HPDE6-E6E7 (cell line): ENCODE results near the gene RBM43.
A peak's percentile ranks its signal among the peaks of the same experiment; 100 is the strongest.
"Not testable (repeated sequence)": the region's sequence is repeated elsewhere in the genome, so short reads cannot be mapped to it uniquely, and the experiment has no call there.

Experiments used
- DNase-seq: peaks from one replicate; pipeline ENCODE4 v3.0.0; 2011; ENCODE audit warnings: missing footprints; ENCODE audit errors: extremely low spot score

Gene RBM43

DNA sequence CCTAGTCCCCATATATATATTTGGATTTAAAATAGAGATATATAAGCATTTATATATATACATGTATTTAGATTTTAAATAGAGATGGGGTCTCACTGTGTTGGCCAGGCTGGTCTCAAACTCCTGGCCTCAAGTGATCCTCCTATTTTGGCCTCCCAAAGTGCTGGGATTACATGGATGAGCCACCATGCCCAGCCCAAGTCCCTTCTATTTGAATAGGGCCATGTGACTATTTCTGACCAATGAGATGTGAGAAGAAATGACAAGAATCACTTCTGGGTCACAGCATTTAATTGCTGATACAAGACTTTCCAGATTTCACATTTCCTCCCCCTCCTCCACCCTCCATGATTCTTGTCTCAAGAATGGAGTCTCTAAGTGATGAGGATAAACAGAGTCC is 6.4 kb upstream of the RBM43 start:
- no peak for DNase-seq

DNA sequence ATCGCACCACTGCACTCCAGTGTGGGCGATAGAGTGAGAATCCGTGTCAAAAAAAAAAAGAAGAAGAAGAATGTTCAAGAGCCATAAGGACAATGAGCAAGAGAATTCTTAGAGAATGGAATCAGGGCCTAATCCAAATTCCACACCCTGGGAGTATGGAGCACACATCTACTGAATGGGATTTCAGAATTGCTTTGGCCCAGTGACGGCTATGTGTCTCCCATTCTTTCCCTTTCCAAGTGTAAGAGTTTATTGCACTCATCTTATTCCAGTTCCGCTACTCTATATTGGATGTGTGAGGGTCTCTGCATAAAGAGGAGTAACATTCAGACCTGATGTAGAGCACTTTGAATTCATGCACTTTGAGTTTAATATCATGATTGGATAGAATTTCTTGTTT is 5.9 kb upstream of the RBM43 start:
- DNase-seq: no peak

DNA sequence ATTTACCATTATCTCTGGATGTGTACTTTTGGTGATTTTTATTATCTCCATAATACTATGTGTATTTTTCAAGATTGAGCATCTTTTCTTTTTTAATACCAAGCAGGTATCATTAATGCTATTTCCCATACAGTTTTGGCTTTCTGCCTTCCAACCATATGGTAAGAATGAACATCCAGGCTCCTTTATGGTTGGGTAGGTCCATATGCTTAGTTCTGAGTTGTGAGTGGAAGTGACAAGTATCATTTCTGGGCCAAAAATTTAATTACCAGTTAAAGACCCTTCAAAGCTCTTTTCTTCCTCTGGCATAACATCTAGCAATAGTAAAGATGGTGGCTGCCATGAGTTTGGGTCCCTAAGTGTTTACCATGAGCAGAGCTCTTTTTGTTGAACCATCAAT is 4.3 kb upstream of the RBM43 start:
- DNase-seq: no peak

DNA sequence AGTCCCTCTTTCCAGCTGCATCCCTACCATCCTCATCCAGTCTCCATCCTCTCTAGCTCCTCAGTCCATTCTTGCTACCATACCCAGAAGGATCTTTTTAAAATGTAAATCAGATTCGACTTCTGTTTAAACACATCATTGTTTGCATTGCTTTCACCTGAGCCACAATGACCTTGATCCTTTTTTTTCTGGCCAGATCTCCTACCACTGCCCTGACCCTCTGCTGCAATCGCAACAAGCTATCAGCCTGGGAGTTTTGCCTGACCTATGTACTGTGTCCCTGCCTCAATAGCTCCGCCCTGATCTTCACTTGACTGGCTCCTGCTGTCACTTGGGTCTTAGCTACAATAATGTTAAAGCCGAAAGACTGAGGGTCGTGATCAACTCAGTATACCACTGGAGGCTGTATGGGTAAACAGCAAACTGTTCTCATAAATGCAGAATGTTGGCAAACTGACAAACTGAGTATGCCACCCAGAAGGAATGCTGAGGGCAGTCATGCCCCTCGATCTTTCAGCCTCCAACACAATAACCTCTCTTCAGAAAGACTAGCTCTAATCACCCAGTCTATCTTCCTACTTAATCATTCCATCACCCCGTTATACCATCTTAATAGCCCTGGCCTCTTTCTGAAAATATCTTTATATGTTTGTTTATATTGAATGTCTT is 2.6 kb upstream of the RBM43 start:
- no peak for DNase-seq

DNA sequence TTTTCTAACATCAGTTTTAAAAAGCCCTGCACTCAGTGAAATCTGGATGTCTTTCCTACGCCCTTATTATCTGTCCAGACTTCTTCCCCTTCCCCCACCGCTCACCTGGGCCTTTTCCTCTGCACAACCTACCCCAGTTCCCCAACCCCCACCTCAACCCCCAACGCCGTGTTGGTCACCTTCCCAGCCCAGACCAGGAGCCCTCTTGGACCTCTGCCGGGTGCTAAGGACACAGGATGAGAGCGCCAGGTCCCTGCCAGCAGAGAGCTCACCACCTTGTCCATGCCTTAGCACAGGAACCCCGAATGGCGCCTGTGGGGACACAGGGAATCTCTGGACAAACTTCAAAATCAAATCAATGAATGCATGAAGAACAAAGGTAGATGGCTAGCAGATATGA is 966 bp upstream of the RBM43 start:
- no peak for DNase-seq

DNA sequence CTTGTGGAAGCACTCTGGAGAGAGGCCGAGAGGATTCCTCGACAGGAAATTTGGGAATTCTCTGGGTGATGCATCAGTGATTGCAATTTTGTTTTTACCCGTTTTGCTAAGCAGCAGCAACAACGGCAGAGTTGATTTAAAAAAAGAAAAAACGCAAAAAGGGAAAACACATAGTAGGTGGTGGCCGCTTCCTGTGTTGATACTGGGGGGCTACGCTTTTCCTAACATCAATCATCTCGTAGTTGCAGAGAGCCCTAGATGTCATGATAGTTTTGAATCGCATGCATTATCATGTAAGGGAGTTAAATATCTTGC is 271 bp upstream of the RBM43 start:
- DNase-seq: no peak

DNA sequence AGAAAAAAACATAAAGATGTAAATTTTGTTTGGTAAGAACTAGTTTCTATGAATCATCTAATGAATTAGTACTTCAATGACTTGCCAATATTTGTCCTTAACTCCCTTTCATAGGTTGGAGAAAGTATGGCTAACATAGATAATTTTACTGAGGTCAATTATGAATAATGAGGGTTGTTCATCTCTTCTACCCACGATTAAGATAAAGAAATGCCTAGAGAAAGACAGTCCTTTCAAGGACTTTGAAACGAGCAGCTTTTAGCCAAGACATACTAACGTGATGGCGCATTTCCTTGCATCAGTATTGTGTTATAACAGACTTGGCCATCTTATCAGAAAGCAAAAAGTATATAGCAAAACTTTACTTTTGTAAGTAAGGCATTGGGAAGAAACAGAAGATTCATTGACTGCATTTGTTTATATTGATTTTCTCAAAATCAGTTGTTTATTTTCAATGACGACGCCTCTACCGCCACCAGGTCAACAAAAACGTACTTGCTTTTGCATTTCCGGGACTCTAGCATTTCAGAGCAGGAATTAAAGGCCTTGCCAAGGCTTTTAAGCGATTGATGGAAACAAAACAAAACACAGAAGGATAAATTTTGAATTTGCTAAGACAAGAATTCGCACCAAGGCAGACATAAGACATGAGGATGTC is 961 bp downstream of the RBM43 start:
- no peak for DNase-seq

DNA sequence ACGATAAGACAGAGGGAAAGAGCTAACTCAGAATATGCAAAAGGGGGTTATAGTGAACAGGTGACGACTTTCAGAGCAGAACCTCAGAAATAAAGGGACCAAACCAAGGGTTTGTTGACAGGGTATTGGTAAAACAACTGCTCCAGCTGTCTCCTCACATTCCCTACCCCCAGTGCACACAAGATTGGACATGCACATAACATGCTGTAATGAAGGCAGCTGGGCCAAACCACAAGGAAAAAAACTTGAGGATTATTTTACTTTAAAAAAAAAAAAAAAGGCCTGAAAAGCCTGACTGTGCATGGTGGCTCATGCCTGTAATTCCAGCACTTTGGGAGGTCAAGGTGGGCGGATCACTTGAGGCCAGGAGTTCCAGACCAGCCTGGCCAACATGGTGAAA is 3.5 kb downstream of the RBM43 start:
- DNase-seq: peak; percentile 70

DNA sequence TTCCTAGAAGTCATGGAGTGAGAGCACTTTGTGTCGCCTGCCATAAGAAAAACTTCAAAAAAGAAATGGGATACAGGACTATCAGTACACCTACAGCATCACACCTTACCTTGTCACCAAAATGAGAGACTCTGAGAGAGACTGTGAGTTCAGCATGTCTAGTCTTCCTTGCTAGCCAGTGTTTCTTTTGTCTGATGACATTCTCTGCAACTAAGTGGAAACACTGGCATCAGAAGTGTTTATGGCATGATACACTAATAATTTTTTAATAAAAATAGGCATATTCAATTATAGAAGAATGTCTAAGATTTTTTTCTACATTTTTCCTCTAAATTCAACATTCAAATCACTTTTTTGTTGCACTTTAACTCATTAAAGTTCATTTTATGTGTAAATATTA is 9.0 kb downstream of the RBM43 start:
- DNase-seq: no peak

DNA sequence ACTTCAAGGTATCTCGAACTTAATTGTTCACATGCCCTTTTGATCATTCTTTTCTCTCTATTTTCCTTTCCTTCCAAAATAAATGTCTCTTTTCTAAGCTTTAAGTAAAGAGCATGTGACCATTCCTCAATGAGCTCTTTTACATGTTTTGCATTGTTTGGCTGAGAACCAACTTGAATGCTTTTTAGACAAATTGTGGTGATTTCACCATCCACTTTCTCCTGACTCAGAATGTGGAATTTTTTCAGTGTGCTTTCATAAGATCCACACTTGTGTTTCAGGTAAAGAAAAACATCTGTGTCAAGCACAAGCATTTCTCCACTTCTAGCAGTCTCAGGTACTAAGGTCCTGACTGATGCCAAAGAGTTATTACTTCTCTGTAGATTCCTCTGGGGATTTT is 10.7 kb downstream of the RBM43 start:
- no peak for DNase-seq

DNA sequence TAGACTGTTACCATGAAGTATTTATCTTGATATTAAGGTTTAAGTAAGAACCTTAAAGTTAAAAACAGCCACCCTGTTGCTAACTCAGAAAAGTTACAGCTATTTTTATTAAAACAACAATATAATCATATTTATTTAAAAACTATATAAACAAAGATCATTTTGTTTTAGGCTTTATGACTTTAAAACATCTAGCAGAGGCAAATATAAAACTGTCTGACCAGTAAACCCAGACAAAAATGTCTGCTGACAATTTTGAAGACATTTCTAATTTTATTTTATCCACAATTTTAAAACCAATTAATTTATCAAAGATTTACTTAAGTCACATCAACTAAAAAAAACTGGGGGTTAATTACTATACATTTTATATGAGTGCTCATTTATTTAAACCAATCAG is 14.2 kb downstream of the RBM43 start:
- DNase-seq: no peak

DNA sequence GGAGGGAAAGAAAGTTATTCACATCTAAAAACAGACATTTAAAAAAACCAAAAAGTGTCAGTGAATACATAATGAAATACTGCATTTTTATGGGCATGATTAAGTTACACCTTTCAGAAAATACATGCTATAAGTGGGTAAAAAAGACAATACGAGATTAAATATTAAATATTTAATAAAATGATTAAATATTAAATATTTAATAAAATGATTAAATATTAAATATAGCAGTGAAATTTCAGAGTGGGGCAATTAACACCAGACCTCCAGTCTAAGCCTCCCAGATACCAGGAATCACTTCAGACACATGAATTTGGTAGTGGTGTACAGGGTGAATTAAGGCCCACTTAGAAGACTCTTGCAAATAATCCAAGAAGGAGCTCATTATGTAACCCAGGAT is 15.5 kb downstream of the RBM43 start:
- DNase-seq: no peak

DNA sequence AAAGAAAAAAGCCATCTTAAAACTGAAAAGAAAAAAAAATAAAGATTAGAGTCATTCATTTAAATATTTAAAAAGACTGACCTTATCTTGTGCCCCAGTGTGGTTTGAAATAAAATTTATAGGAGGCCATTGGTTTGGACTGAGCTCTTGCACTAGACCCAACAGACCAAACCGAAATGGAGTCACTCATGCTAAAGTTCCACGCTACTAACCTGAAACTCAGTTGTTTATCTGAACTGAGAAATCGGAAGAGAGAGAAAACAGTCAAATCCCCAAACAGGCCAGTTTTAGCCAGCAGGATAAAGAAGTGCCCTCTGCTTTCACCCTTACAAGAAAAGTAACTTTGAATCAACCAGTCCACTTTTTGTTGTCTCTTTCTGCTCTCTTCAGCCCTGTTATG is 18.2 kb downstream of the RBM43 start:
- no peak for DNase-seq

DNA sequence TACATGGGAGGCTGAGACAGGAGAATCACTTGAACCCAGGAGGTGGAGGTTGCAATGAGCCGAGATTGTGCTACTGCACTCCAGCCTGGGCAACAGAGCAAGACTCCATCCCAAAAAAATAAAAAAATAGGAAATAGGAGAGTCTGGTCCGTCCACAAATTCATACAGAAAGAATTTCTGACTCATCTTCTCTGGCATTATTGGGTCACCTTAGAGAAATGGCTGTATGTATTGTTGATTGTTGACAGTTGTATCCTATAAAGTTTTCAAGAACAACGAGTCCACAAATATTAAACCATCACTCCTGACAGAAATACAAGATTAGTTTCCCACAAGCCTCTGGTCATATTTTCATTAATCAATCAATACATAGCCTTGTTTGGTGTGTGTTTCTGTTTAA is 20.4 kb downstream of the RBM43 start:
- no peak for DNase-seq

DNA sequence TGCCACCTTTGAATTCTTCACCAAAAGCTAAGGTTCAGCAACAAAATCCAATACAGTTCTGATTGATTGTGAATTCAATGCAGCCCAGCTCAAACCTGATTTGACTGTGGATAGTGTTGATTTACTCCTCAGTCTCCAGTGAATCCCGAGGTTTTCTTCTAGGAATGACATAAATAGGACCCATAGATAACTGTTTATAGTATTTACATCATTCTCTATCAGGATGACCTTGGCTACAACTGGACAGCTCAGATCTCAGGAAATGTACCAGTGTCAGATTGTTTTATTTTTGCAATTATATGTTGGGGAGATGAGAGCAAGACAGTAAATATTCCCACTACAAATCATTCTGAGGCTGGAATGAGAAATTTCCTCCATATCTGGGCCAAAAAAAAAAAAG is 21.2 kb downstream of the RBM43 start:
- DNase-seq: no peak

DNA sequence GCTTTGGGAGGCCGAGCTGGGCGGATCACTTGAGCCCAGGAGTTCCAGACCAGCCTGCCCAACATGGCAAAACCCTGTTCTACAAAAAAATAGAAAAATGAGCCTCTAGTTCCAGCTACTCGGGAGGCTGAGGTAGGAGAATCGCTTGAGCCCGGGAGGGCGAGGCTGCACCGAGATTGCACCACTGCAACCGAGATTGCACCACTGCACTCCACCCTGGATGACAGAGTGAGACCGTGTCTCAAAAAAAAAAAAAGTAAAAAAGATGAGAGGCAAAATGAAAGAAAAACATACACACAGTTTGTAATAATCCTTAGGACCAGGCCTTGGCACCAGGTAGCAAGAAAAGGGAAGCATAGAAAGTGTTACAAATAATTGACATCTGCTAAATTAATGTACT is 22.0 kb downstream of the RBM43 start:
- no peak for DNase-seq

DNA sequence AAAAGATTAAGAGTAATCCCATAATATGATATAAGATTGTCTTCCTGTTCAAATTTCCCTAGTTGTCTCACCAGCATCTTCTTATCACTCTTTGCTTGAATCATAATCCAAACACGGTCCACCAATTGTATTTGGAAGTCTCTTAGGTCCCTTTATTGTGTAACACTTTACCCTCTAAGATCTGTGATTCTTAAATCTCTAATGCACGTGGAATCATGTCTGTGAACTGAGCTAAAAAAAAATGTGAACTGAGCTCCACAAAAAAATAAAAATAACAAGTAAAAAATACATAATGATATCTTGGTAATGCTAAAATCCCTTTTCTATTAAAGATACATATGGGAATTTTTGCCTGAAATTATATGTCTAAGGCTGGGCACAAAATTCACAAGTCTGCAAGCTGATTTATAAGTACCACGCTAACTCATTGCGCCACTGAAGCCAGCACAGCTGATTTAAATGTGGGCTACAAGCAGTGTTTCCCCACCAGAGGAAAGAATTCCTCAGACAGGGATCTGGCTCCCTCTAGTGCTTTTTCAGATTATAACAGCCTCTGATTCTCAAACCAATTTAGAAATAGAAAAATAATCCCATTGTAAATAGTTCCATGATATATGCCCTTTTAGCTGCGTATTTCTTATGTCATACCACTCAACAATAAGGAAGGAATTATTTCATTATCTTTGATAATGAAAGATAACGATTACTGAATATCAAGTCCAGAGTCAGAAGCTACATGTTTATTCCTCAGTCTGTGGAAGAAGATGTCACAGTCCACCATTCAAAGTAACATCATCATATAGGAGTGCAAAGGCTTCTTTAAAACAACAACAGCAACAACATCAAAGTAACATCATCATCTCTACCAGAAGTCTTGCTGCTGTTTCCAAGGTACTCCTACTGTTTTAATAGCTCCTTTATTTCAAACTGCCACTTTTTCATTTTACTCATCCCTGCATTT is 22.9 kb downstream of the RBM43 start:
- DNase-seq: peak; percentile 49

DNA sequence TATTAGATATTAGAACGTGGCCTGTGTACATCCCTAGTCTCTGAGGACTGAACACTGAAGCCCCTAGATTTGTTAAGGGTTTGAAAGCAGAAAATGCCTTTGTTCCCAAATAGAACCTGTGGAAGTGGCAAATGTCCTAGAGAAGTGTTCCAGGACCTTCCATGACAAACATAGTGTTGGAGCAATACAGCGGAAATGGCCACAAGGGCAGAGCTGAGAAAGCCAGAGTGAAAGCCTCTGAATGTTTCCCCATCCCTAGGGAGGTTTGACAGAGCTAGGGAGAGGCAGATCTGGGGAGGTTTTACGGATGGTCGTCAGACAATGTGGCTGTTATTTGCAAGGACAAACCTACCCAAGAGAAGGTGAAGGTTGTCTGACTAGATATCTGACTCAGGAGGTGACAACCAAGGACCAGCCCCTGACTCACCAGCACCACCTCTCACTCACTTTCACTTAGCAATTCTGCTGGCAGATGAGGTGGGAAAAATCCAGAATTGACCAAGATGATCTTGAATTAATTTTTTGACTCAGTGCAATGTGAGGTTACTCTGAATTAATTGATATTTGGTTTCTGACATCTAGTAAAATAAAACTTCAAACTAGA is 24.1 kb downstream of the RBM43 start:
- peak; percentile 36 for DNase-seq

DNA sequence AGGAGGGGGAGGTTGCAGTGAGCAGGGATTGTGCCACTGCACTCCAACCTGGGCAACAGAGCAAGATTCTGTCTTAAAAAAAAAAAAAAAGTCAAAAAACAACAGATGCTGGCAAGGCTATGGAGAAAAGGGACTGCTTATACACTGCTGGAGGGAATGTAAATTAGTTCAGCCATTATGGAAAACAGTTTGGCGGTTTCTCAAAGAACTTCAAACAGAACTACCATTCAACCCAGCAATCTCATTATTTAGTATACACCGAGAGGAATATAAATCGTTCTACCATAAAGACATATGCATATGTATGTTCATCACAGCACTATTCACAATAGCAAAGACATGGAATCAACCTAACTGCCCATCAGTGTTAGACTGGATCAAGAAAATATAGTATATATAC is 27.9 kb downstream of the RBM43 start:
- not testable (repeated sequence) for DNase-seq

DNA sequence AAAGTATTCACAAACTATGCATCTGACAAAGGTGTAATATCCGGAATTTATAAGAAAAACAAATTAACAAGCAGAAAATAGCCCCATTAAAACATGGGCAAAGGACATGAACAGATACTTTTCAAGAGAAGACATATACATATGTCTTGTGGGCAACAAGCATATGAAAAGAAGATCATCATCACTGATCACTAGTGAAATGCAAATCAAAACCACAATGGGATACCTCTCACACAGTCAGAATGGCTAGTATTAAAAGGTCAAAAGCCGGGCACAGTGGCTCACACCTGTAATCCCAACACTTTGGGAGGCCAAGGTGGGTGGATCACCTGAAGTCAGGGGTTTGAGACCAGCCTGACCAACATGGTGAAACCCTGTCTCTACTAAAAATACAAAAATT is 28.4 kb downstream of the RBM43 start:
- not testable (repeated sequence) for DNase-seq

DNA sequence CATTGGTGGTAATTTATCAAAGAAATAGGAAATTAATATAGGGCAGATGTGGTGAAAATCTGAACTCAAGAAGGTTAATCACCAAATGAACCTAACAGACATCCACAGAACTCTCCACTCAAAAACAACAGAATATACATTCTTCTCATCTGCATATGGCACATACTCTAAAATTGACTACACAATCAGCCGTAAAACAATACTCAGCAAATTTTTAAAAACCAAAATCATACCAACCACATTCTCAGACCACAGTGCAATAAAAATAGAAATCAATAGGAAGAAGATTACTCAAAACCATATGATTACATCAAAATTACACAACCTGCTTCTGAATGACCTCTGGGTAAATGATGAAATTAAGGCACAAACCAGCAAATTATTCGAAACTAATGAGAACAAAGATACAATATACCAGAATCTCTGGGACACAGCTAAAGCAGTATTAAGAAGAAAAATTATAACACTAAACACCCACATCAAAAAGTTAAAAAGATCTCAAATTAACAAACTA is 31.0 kb downstream of the RBM43 start:
- DNase-seq: no peak

DNA sequence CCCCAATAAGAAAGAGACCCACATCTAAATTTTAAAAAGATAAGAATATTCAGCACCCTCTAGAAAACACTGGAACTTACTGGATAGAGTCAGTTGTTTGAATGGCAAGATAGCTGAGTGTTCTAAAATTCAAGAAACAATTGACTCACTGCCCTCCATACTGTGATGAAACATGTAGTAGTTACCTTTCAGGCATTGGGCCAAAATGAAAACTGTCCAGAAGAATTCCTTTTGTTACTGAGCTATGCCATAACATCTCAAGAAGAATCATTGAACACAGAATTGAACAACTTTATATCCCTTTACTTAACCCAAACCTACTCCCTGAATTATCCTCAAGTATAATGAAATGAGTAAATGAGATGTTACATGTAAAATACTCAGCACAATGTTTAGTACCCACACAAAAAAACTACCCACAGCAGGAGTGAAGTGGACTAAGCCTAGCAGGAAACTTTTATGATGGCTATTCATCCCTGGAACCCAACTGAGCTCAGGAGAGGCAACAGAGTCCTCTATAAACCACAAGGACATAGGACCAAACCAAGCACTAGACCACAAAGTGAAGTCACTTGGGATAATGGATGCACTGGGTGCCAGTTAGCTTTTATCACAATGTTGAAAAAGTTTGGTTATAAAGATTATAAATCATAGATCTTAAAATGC is 32.7 kb downstream of the RBM43 start:
- no peak for DNase-seq
